ENCODE measurements around the gene SNX32. TPM values are rescaled to one million over a fixed set of nuclear protein-coding genes. Genes with fewer than 3 reads are reported as not detected.
"Not testable (repeated sequence)": the region's sequence is repeated elsewhere in the genome, so short reads cannot be mapped to it uniquely, and the experiment has no call there.

The SNX32 gene
- total and polyA plus RNA-seq, 9 of the 15 experiments (the other 6 are each of a cell fraction or from before 2014, with no cell fraction given), result 0.03 TPM; not detected in 7

DNA sequence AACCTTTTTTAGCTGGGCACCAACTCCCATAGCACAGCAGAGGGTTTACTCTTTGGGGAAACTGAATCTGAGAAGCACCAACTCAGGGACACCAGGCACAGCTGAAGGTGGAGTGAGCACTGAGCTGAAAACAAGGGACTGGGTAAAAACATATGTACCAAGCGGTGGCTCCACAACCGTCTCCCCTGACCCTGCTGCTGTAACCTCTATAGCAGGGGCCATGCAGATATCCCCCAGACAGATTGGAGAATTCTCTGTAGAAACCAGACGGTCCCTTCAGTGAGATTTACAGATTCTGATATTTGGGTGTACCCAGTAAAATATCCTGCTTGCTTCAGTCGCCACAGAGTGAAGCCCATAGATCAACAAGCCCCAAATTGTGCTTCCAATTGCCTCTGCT, 4.3 kb upstream of the SNX32 start (continued):
- TF ChIP-seq, protein P1, sequence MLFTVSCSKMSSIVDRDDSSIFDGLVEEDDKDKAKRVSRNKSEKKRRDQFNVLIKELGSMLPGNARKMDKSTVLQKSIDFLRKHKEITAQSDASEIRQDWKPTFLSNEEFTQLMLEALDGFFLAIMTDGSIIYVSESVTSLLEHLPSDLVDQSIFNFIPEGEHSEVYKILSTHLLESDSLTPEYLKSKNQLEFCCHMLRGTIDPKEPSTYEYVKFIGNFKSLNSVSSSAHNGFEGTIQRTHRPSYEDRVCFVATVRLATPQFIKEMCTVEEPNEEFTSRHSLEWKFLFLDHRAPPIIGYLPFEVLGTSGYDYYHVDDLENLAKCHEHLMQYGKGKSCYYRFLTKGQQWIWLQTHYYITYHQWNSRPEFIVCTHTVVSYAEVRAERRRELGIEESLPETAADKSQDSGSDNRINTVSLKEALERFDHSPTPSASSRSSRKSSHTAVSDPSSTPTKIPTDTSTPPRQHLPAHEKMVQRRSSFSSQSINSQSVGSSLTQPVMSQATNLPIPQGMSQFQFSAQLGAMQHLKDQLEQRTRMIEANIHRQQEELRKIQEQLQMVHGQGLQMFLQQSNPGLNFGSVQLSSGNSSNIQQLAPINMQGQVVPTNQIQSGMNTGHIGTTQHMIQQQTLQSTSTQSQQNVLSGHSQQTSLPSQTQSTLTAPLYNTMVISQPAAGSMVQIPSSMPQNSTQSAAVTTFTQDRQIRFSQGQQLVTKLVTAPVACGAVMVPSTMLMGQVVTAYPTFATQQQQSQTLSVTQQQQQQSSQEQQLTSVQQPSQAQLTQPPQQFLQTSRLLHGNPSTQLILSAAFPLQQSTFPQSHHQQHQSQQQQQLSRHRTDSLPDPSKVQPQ (CRISPR knock-in tag; IDR thresholded peaks at IDR 0.05; ENCODE audit: borderline replicate concordance), result no peak
- TF ChIP-seq ZNF507 (tag; conservative IDR thresholded peaks at IDR 0.05), result no peak
- TF ChIP-seq, protein P2, sequence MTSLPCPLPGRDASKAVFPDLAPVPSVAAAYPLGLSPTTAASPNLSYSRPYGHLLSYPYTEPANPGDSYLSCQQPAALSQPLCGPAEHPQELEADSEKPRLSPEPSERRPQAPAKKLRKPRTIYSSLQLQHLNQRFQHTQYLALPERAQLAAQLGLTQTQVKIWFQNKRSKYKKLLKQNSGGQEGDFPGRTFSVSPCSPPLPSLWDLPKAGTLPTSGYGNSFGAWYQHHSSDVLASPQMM (CRISPR knock-in tag; IDR thresholded peaks at IDR 0.05), result no peak

DNA sequence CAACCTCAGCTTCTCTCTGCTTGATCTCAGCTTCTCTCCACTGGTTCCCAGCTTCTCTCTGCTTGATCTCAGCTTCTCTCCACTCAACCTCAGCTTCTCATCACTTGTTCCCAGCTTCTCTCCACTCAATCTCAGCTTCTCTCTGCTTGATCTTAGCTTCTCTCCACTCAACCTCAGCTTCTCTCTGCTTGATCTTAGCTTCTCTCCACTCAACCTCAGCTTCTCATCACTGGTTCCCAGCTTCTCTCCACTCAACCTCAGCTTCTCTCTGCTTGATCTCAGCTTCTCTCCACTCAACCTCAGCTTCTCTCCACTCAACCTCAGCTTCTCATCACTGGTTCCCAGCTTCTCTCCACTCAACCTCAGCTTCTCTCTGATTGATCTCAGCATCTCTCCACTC, 1.5 kb upstream of the SNX32 start:
- H3K9me1 ChIP-seq (ENCODE audit: control insufficient read depth, insufficient read depth, low read length); H3K9ac ChIP-seq (ENCODE audit: insufficient read depth in 1 of 2, low read depth in 2 of 2, low read length in 2 of 2); FAIRE-seq; ATAC-seq; intact Hi-C loops (cut with micrococcal nuclease); H3K9me3 ChIP-seq (replicated peaks; ENCODE audit: control insufficient read depth, insufficient read depth, low read depth, low read length); H2AFZ ChIP-seq (ENCODE audit: low read depth, low read length); BruUV-seq (replicated peaks); H3K79me2 ChIP-seq (ENCODE audit: control insufficient read depth, insufficient read depth, low read length); DNase-seq (ENCODE audit: extremely low read depth in 1 of 4, low spot score in 3 of 4); H3K27ac ChIP-seq (ENCODE audit: extremely low read depth, low read depth, low read length); in situ Hi-C loops (cut with MboI); H3K36me3 ChIP-seq (ENCODE audit: control insufficient read depth, insufficient read depth, low read length); H3K4me3 ChIP-seq; H4K20me1 ChIP-seq (replicated peaks; ENCODE audit: control insufficient read depth, insufficient read depth, low read length); H3K4me2 ChIP-seq (ENCODE audit: insufficient read depth, low read length): not testable (repeated sequence)
- H3K4me1 ChIP-seq (replicated peaks in 1 of 2; ENCODE audit: control insufficient read depth in 2 of 2, insufficient read depth in 2 of 2, low read length in 2 of 2), result peaks cover 0 to 16% of the 10 kb centered on the region in 2 experiments; a peak in 2 of 5 replicates
- ChIA-PET CTCF (ENCODE audit: low intra/inter-chr PET ratio) (interaction anchor here (1.2 kb wide), 1 partner anchor 12 kb away, joined by 4 read pairs; no protein-coding TSS in a partner anchor), POLR2A (interaction anchor here (1.1 to 3.1 kb wide), 4 partner anchors 18 to 112 kb away, joined by 4 to 12 read pairs (median 7); partner anchors contain the start of genes CFL1 and RNASEH2C)
- TF ChIP-seq BCOR (IDR thresholded peaks at IDR 0.05), result 0 out of 2 replicates have a peak, but pooled peaks have one; percentile 9
- peaks cover 5 to 24% of the 10 kb centered on the region in 2 experiments; a peak in 4 of 5 replicates for H3K27me3 ChIP-seq (ENCODE audit: control insufficient read depth in 2 of 2, insufficient read depth in 2 of 2, low read length in 2 of 2)
